Measurements from ENCODE around the gene PDZD8. TPM values are rescaled to one million over a fixed set of nuclear protein-coding genes. Genes with fewer than 3 reads are reported as not detected.

PDZD8 gene
- total RNA-seq, 1 donor from 2014 or later: 23.3 TPM

GRCh38 chr10:117250411-117250810 lies 124.8 kb downstream of the PDZD8 start:
- peaks cover 1% of the 10 kb centered on the region for H3K9me3 Mint-ChIP-seq (ENCODE audit: unreplicated experiment)
- H3K36me3 Mint-ChIP-seq (ENCODE audit: unreplicated experiment): no peaks in the 10 kb centered on the region
- H3K4me3 Mint-ChIP-seq (ENCODE audit: unreplicated experiment): no peak overlapping the region
- no peak for TF ChIP-seq CTCF (IDR thresholded peaks at IDR 0.05; ENCODE audit: partially characterized antibody, unreplicated experiment)
- H3K4me1 Mint-ChIP-seq (ENCODE audit: low read depth, unreplicated experiment): peaks cover 21% of the 10 kb centered on the region
- no peak overlapping the region for H3K27ac Mint-ChIP-seq (ENCODE audit: unreplicated experiment)
- H3K27me3 Mint-ChIP-seq (ENCODE audit: unreplicated experiment): peaks cover 7% of the 10 kb centered on the region
- no peak for DNase-seq

- TF ChIP-seq CTCF (IDR thresholded peaks at IDR 0.05; ENCODE audit: partially characterized antibody, unreplicated experiment): no peak
- no peak for DNase-seq
- Mint-ChIP-seq H3K4me1 (ENCODE audit: low read depth, unreplicated experiment) (peaks cover 20% of the 10 kb centered on the region), H3K36me3 (ENCODE audit: unreplicated experiment) (no peaks in the 10 kb centered on the region), H3K27ac (ENCODE audit: unreplicated experiment) (no peak overlapping the region), H3K4me3 (ENCODE audit: unreplicated experiment) (no peak overlapping the region), H3K9me3 (ENCODE audit: unreplicated experiment) (peaks cover 1% of the 10 kb centered on the region), H3K27me3 (ENCODE audit: unreplicated experiment) (peaks cover 7% of the 10 kb centered on the region)
Observed at GRCh38 chr10:117249493-117250093, 125.6 kb downstream of the PDZD8 start.

GRCh38 chr10:117248750-117249465 lies 126.3 kb downstream of the PDZD8 start:
- H3K4me1 Mint-ChIP-seq (ENCODE audit: low read depth, unreplicated experiment): peaks cover 20% of the 10 kb centered on the region
- no peaks in the 10 kb centered on the region for H3K36me3 Mint-ChIP-seq (ENCODE audit: unreplicated experiment)
- DNase-seq: no peak
- H3K4me3 Mint-ChIP-seq (ENCODE audit: unreplicated experiment): no peak overlapping the region
- peaks cover 1% of the 10 kb centered on the region for H3K9me3 Mint-ChIP-seq (ENCODE audit: unreplicated experiment)
- no peak for TF ChIP-seq CTCF (IDR thresholded peaks at IDR 0.05; ENCODE audit: partially characterized antibody, unreplicated experiment)
- no peak overlapping the region for H3K27ac Mint-ChIP-seq (ENCODE audit: unreplicated experiment)
- peaks cover 9% of the 10 kb centered on the region for H3K27me3 Mint-ChIP-seq (ENCODE audit: unreplicated experiment)

GRCh38 chr10:117246997-117247671 lies 128.1 kb downstream of the PDZD8 start:
- no peak overlapping the region for H3K4me3 Mint-ChIP-seq (ENCODE audit: unreplicated experiment)
- peaks cover 1% of the 10 kb centered on the region for H3K9me3 Mint-ChIP-seq (ENCODE audit: unreplicated experiment)
- H3K4me1 Mint-ChIP-seq (ENCODE audit: low read depth, unreplicated experiment): peaks cover 13% of the 10 kb centered on the region
- peaks cover 12% of the 10 kb centered on the region for H3K27me3 Mint-ChIP-seq (ENCODE audit: unreplicated experiment)
- TF ChIP-seq CTCF (IDR thresholded peaks at IDR 0.05; ENCODE audit: partially characterized antibody, unreplicated experiment): no peak
- H3K36me3 Mint-ChIP-seq (ENCODE audit: unreplicated experiment): no peaks in the 10 kb centered on the region
- H3K27ac Mint-ChIP-seq (ENCODE audit: unreplicated experiment): no peak overlapping the region
- no peak for DNase-seq

GRCh38 chr10:117242463-117242832 lies 132.8 kb downstream of the PDZD8 start:
- H3K27me3 Mint-ChIP-seq (ENCODE audit: unreplicated experiment): peaks cover 12% of the 10 kb centered on the region
- H3K4me3 Mint-ChIP-seq (ENCODE audit: unreplicated experiment): peak overlapping the region; percentile 66
- TF ChIP-seq CTCF (IDR thresholded peaks at IDR 0.05; ENCODE audit: partially characterized antibody, unreplicated experiment): no peak

More at GRCh38 chr10:117242463-117242832, 132.8 kb downstream of the PDZD8 start:
- H3K4me1 Mint-ChIP-seq (ENCODE audit: low read depth, unreplicated experiment): peaks cover 13% of the 10 kb centered on the region
- peaks cover 5% of the 10 kb centered on the region for H3K9me3 Mint-ChIP-seq (ENCODE audit: unreplicated experiment)
- no peak overlapping the region for H3K27ac Mint-ChIP-seq (ENCODE audit: unreplicated experiment)
- no peaks in the 10 kb centered on the region for H3K36me3 Mint-ChIP-seq (ENCODE audit: unreplicated experiment)
- no peak for DNase-seq
